NCI-H2081 (cell line): Measurements from ENCODE around the gene GOPC.
"Not testable (repeated sequence)": the region's sequence is repeated elsewhere in the genome, so short reads cannot be mapped to it uniquely, and the experiment has no call there.

ENCODE experiments used
- DNase-seq, 2 experiments: peaks; one replicate each; lab custom pipeline; 2025; lab: John Stamatoyannopoulos, UW

The GOPC gene

GRCh38 chr6:117548797-117549301 lies 53.5 kb downstream of the GOPC start:
- DNase-seq = peak in 1 of 2 experiments; percentile 28

DNA sequence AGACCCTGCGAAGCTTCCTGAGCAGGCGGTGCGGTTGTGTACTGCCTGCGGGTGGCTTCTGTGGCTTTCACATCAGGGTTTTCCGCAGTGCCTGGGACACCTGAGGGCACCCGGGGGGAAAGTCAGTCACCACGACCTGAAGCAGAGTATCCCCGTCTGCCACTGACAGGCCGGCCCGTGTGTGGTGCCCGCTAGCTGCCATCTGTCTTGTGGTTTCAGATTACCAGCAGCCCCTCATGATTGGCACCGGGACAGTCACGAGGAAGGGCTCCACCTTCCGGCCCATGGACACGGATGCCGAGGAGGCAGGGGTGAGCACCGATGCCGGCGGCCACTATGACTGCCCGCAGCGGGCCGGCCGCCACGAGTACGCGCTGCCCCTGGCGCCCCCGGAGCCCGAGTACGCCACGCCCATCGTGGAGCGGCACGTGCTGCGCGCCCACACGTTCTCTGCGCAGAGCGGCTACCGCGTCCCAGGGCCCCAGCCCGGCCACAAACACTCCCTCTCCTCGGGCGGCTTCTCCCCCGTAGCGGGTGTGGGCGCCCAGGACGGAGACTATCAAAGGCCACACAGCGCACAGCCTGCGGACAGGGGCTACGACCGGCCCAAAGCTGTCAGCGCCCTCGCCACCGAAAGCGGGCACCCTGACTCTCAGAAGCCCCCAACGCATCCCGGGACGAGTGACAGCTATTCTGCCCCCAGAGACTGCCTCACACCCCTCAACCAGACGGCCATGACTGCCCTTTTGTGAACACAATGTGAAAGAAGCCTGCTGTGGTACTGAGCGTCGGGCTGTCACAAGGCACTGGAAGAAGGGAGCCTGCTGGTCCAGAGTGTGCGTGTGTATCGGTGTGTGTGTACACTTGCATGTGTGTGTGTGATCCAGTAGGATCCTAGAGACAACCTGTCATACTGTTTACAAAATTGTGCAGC lies 54.4 kb downstream of the GOPC start:
- DNase-seq = no peak

DNA sequence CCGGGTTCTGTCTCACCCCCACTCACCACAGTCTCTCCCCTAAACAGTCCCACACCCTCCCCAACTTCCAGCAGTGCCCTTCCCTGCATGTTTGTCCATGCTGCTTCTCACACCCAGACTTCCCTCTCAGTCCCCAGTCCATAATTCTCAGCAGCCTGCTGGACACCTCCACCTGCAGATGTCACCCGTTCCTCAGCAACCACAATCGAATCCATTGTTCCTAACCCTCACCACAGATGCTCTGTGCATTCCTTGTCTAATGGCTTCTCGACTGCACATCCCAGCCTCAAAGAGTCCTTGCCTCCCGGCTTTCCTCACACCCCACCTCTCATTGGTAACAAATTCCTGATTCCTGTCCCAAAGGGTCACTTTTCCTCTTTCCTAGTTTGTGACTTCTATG lies 55.6 kb downstream of the GOPC start:
- no peak for DNase-seq

DNA sequence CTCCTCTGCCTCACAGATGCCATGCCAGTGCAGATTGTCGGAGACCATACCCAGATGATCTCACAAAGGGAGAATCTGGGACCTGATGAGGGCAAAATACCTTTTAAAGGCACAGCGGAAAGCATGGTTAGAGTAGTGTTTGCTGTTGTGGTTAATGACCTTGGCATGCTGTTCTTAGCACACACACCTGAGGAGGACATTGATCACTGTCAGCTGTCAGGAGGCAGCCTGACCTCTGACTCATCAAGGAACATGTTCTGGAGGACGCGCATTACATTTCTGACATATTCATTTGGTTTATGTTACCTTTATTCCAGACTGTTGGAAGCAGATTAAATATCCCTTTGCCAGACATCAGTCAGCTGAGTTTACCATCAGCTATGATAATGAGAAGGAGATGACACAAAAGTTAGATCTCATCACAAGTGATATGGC lies 57.1 kb downstream of the GOPC start:
- no peak for DNase-seq

- no peak for DNase-seq
These were observed 57.6 kb downstream of the GOPC start for GRCh38 chr6:117544716-117545115.

- DNase-seq = peak in 1 of 2 experiments; percentile 8
These were observed 59.8 kb downstream of the GOPC start for GRCh38 chr6:117542493-117542892.

- no peak for DNase-seq
These were observed 61.6 kb downstream of the GOPC start for GRCh38 chr6:117540670-117541069.

- no peak for DNase-seq
These were observed 63.7 kb downstream of the GOPC start for GRCh38 chr6:117538615-117539014.

GRCh38 chr6:117536317-117536716 lies 66.0 kb downstream of the GOPC start:
- no peak for DNase-seq

- DNase-seq = no peak
These were observed 67.3 kb downstream of the GOPC start for GRCh38 chr6:117534974-117535373.

DNA sequence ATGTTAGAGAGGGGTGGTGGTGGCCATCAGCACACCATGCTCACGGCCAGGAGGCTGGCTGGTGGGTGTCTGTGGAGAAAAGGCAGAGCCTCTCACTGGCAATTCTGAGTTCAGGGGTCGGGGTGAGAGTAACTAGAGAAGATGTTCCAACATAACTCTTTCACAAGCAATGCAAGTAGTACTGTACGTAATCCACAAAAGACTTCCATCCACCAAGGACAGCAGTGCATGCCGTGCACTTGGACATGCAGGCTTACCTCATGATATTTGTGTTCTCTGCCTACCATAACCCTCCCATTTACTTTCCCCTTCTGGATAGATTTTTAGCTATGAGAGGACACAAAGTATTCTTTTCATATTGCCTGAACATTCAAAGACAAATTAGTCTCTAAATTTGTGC lies 68.5 kb downstream of the GOPC start:
- DNase-seq = no peak

DNA sequence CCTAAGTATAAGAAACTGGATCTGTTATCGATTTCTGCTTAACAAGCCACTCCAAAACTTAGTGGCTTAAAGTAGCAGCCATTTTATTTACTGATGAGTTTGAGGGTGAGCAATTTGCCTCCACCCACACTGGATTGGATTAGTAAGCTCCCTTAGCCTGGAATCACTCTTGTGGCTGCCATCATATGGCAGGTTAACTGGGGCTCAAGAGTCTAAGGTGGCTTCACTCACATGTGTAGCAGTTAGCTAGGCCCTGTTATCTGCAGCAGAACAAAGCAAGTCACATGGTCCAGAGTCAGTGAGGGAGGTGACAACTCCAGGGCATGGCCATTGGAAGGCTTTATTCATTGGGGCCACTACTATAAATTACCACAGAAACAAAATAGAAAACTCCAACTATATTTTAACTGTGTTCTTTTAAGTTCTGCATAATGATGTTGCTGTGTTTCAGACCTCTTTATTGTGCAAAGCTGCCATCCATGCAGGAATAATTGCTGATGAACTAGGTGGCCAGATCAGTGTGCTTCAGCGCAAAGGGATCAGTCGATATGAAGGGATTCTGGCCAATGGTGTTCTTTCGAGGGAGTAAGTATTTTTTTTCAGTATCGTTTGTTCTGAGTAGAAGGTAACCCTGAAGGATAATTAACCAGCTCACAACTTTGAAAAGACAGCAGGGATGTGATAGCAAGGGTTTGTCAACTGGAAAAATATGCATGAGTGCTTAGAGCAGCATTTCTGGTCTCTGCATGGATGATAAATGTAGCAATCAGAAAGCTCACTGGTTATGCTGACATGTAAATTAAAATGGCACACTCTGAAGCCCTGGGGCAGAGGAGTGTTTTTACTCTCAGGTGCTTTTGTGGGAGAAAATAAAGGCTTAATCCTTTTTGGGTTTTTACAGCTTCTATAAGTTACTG lies 70.2 kb downstream of the GOPC start:
- no peak for DNase-seq

DNA sequence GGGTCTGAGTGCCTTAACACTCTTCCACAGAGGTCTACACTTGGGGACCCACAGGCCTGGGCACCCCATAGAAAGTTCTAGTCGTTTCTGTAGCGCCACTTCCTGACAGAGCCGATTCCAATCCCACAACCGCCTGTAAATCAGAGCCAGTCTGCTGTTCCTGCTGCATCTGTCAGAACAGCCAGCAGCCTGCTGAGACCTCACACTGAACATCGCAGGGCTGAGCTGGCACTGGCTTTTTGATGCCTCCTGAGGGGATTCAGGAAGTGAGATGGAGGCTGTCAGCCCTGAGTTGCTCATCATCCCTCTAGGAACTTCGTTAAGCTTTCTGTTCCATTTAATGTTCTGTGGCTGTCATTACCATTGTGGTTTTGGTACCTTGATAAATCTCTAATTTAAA lies 71.0 kb downstream of the GOPC start:
- no peak for DNase-seq

- DNase-seq = no peak
These were observed 71.7 kb downstream of the GOPC start for GRCh38 chr6:117530467-117531242.

DNA sequence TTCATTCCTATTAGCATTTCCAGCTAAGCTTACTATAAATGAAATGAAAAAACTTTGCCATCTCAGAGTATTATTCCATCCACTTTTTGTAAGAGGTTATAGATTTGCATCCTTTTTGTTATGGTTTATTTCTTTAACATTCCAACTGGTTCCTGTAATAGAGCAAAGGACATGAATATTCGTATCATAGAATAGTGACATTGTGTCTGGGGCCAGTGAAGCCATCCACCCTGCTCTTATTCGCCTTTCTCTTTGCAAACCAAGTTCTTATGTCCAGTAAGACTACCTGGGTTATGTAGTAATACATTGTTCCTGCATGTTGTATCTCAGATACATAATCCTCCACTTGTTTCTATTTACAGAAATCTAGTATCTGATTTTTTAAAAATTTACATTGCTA lies 76.7 kb downstream of the GOPC start:
- no peak for DNase-seq

DNA sequence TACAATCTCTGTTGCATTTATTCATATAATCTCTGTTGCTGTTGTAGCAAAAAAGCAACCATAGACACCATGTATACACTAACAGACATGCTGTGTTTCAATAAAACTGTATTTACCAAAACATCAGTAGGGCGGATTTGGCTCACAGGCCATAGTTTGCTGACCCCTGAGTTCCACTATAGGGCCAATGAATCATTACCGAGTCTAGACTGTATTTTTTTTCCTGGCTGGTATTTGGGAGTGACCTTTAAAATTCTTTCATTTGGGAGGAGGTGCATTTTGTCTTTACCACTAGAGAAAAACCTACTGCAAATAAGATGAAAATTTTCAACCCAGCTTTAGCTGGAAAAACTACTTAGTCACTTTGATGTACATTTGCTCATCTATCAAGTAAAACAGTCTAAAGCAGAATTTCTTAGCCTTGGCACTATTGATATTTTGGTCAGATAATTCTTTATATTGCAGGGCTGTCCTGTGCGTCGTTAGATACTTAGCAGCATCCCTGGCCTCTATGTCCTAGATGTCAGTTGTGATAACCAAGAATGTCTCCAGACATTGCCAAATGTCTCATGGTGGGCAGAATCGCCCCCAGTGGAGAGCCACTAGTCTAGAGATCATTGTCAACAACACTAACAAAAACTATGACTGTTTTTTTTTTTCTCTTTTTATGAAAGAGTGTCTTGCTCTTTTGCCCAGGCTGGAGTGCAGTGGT lies 80.4 kb downstream of the GOPC start:
- no peak for DNase-seq

GRCh38 chr6:117520603-117521395 lies 81.5 kb downstream of the GOPC start:
- DNase-seq = no peak

DNA sequence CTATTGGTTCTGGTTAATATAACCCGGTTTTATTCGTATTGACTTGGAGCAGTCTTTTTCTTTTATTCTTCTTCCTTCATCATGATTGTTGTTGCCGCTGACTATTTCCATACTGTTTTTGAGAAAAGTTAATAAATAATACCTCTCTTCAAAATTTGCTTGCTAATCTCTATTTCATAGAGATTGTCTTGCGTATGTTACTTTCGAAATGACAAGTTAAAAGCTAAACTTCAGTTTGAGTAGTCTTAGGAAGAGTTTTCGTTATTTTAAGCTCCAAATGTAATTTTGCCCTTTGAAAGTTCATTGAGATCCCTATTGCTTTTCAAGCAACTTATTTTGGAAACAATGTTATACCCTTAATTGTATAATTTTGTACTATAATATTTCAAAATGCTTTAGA lies 83.4 kb downstream of the GOPC start:
- no peak for DNase-seq

GRCh38 chr6:117517995-117518394 lies 84.3 kb downstream of the GOPC start:
- not testable (repeated sequence) for DNase-seq

DNA sequence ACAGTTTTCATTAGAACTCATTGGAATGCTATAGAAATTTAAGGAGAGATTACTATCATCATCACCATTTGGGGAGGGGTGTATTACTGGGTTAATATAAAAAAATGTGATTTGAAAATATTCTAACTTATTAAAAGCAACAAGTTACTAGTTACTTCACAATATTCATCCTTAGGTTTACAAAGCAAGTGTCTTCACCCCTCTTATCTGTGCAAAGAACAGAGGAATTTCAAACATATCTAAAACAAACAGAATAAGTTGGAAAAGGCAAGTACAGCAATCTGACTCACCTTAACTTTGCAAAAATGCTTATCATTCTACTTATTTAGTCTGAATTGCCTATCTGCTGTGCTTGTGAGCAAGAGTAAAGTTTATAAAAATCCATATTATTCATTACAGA lies 87.0 kb downstream of the GOPC start:
- DNase-seq = no peak
